GM23338 (cell line): Measurements from ENCODE around the gene NBAS. TPM values are rescaled to one million over a fixed set of nuclear protein-coding genes. Genes with fewer than 3 reads are reported as not detected.
"Not testable (repeated sequence)": the region's sequence is repeated elsewhere in the genome, so short reads cannot be mapped to it uniquely, and the experiment has no call there.

Experiments
- ATAC-seq: fragments of 200-7000 bp; cut with Tn5 transposase; 3 replicates; pipeline ENCODE4 v1.9.1; 2020
- DNase-seq: peaks from one replicate; pipeline ENCODE4 v3.0.0-alpha.2; 2015; ENCODE audit warnings: low spot score
- H2AFZ ChIP-seq: fragments of 200-600 bp; sonication (generic); 2 replicates; pipeline ENCODE4 v1.8.0; 2016; ENCODE audit warnings: antibody characterized with exemption, mild to moderate bottlenecking, moderate library complexity
- H3F3A ChIP-seq: fragments of 200-600 bp; sonication (generic); replicated peaks from 2 replicates; pipeline ENCODE4 v1.8.0; 2017; ENCODE audit warnings: antibody characterized with exemption, mixed run types, low read depth
- H3K27ac ChIP-seq: fragments of 200-600 bp; sonication (generic); 2 replicates; pipeline ENCODE4 v1.6.1; 2016; ENCODE audit warnings: low read depth
- H3K27me3 ChIP-seq: fragments of 200-600 bp; sonication (generic); 2 replicates; pipeline ENCODE4 v1.8.0; 2016; ENCODE audit warnings: mild to moderate bottlenecking, mixed run types, moderate library complexity; ENCODE audit not compliant: insufficient read depth
- H3K36me3 ChIP-seq: fragments of 200-600 bp; sonication (generic); 2 replicates; pipeline ENCODE4 v1.8.0; 2016; ENCODE audit warnings: mild to moderate bottlenecking; ENCODE audit not compliant: insufficient read depth
- H3K4me1 ChIP-seq: fragments of 200-600 bp; sonication (generic); 2 replicates; pipeline ENCODE4 v1.8.0; 2016; ENCODE audit warnings: mild to moderate bottlenecking, moderate library complexity; ENCODE audit not compliant: insufficient read depth
- H3K4me2 ChIP-seq: fragments of 200-600 bp; sonication (generic); 2 replicates; pipeline ENCODE4 v1.7.1; 2017; ENCODE audit warnings: mixed run types
- H3K4me3 ChIP-seq: fragments of 200-600 bp; sonication (generic); 2 replicates; pipeline ENCODE4 v1.6.1; 2016; ENCODE audit warnings: mixed run types
- H3K79me2 ChIP-seq: fragments of 200-600 bp; sonication (generic); replicated peaks from 2 replicates; pipeline ENCODE4 v1.8.0; 2017; ENCODE audit warnings: mild to moderate bottlenecking; ENCODE audit not compliant: insufficient read depth
- H3K9me2 ChIP-seq: fragments of 200-600 bp; sonication (generic); 2 replicates; pipeline ENCODE4 v1.8.0; 2017; ENCODE audit not compliant: insufficient read depth
- H4K20me1 ChIP-seq: fragments of 200-600 bp; sonication (generic); replicated peaks from 2 replicates; pipeline ENCODE4 v1.8.0; 2017; ENCODE audit warnings: mild to moderate bottlenecking; ENCODE audit not compliant: insufficient read depth
- H3K27ac Mint-ChIP-seq: 2 replicates; pipeline ENCODE4 v1.8.0; 2020; ENCODE audit warnings: inconsistent platforms, mild to moderate bottlenecking, moderate library complexity, mixed read lengths
- H3K27me3 Mint-ChIP-seq: 3 replicates; pipeline ENCODE4 v1.8.0; 2022; ENCODE audit warnings: low read depth, mild to moderate bottlenecking, moderate library complexity, mixed read lengths, inconsistent platforms; ENCODE audit not compliant: insufficient read depth, poor library complexity
- H3K36me3 Mint-ChIP-seq: 3 replicates; pipeline ENCODE4 v1.8.0; 2021; ENCODE audit warnings: low read depth, mild to moderate bottlenecking, inconsistent platforms, moderate library complexity, mixed read lengths
- H3K4me1 Mint-ChIP-seq: 3 replicates; pipeline ENCODE4 v1.8.0; 2020; ENCODE audit warnings: mild to moderate bottlenecking, inconsistent platforms, mixed read lengths
- H3K4me3 Mint-ChIP-seq: 3 replicates; pipeline ENCODE4 v1.8.0; 2021; ENCODE audit warnings: moderate library complexity, mild to moderate bottlenecking, inconsistent platforms, mixed read lengths
- H3K9me3 Mint-ChIP-seq: 3 replicates; pipeline ENCODE4 v1.8.0; 2020; ENCODE audit warnings: moderate library complexity, mild to moderate bottlenecking, inconsistent platforms, mixed read lengths
- CREB1 ChIP-seq: fragments of 250-450 bp; sonication (Bioruptor Pico); IDR thresholded peaks from 2 replicates; pipeline ENCODE4 v1.5.0; 2020; ENCODE audit warnings: low read depth, mild to moderate bottlenecking, moderate library complexity
- EZH2phosphoT487 ChIP-seq: fragments of 200-600 bp; sonication (generic); IDR thresholded peaks from one replicate; pipeline ENCODE4 v1.8.1; 2018; ENCODE audit warnings: antibody characterized with exemption; ENCODE audit not compliant: unreplicated experiment
- JUNB ChIP-seq: IDR thresholded peaks from one replicate; pipeline ENCODE4 v1.6.1; 2016; ENCODE audit warnings: antibody characterized with exemption; ENCODE audit not compliant: unreplicated experiment
- STAT1 ChIP-seq: IDR thresholded peaks from one replicate; pipeline ENCODE4 v1.6.1; 2016; ENCODE audit warnings: antibody characterized with exemption; ENCODE audit not compliant: unreplicated experiment
- ZNF114 ChIP-seq: fragments of 250-450 bp; sonication (Bioruptor Pico); IDR thresholded peaks from 2 replicates; pipeline ENCODE4 v1.5.0; 2020; ENCODE audit warnings: mild to moderate bottlenecking, moderate library complexity
- ZNF331 ChIP-seq: fragments of 250-450 bp; sonication (Bioruptor Pico); IDR thresholded peaks from 2 replicates; pipeline ENCODE4 v1.5.0; 2020; ENCODE audit warnings: low read depth, mild to moderate bottlenecking, moderate library complexity
- polyA plus RNA-seq: library from polyadenylated mRNA; unstranded; fragments of >200 nt; fragmentation: Nextera tagmentation; extraction: Ambion mirVana; gene quantifications from 2 replicates; pipeline ENCODE4 v1.2.1, GENCODE V29; 2016
- total RNA-seq: library from RNA; depleted of rRNA; stranded (reverse); fragments of >200 nt; shearing (Covaris generic); gene quantifications from 2 replicates; pipeline ENCODE4 v1.2.3, GENCODE V29; 2014
- TF ChIP-seq, protein P1 (sequence below), 2 experiments: fragments of 200-600 bp in 1 of 2; sonication (generic) in 1 of 2; conservative IDR thresholded peaks; 2 replicates each; pipeline versions ENCODE4 v1.5.1 to v1.6.1; 2016 to 2017; ENCODE audit warnings: antibody characterized with exemption in 2 of 2, low read depth in 2 of 2, mild to moderate bottlenecking in 2 of 2, moderate library complexity in 1 of 2
- TF ChIP-seq, protein P2 (sequence below): IDR thresholded peaks from one replicate; pipeline ENCODE4 v1.6.1; 2018; ENCODE audit warnings: antibody characterized with exemption; ENCODE audit not compliant: unreplicated experiment

The NBAS gene
- total and polyA plus RNA-seq, 2 experiments from 2014 or later, result 24.8 to 38.9 TPM

DNA sequence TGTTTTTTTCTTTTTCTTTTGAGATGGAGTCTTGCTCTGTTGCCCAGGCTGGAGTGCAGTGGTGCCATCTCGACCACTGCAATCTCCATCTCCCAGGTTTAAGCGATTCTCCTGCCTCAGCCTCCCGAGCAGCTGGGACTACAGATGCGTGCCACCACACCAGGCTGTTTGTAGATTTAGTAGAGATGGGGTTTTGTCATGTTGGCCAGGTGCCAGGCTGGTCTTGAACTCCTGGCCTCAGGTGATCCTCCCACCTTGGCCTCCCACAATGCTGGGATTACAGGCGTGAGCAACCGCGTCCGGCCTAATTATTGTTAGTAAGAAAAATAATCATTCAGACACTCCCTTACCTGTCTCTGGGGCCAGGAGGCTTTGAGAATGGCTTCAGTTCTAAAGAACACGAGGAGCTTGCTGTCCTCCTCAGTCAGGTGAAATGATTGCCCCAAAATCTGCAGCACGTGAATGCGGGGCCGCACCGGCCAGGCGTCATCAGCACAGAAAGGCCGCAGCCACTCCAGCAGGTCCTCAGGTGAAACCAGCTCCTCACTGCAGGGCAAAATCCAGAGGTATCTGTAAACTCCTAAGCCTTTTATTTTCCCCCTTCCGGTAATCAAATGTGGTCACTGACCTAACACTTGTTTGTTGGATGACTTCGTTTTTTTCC is 342.6 kb downstream of the NBAS start:
- Histone ChIP-seq H2AFZ (no peak overlapping the region), H3K27me3 (no peaks in the 10 kb centered on the region), H3K4me2 (no peak overlapping the region), H3K4me1 (no peaks in the 10 kb centered on the region), H4K20me1 (no peaks in the 10 kb centered on the region), H3K79me2 (no peaks in the 10 kb centered on the region), H3K9me2 (no peaks in the 10 kb centered on the region), H3F3A (no peaks in the 10 kb centered on the region), H3K27ac (no peak overlapping the region), H3K36me3 (no peaks in the 10 kb centered on the region), H3K4me3 (no peak overlapping the region)
- peaks cover 2% of the 10 kb centered on the region; the same call in 1 of the 3 replicates for H3K9me3 Mint-ChIP-seq
- H3K27me3 Mint-ChIP-seq, result no peaks in the 10 kb centered on the region
- TF ChIP-seq ZNF331, result no peak
- no peak for TF ChIP-seq ZNF114 (CRISPR knock-in tag)
- no peak for TF ChIP-seq STAT1
- TF ChIP-seq EZH2phosphoT487, result no peak
- H3K4me1 Mint-ChIP-seq, result no peaks in the 10 kb centered on the region
- DNase-seq, result no peak
- no peak overlapping the region for H3K4me3 Mint-ChIP-seq
- ATAC-seq, result no peak
- H3K36me3 Mint-ChIP-seq, result peaks cover 9% of the 10 kb centered on the region; the same call in 2 of the 3 replicates
- no peak overlapping the region for H3K27ac Mint-ChIP-seq

DNA sequence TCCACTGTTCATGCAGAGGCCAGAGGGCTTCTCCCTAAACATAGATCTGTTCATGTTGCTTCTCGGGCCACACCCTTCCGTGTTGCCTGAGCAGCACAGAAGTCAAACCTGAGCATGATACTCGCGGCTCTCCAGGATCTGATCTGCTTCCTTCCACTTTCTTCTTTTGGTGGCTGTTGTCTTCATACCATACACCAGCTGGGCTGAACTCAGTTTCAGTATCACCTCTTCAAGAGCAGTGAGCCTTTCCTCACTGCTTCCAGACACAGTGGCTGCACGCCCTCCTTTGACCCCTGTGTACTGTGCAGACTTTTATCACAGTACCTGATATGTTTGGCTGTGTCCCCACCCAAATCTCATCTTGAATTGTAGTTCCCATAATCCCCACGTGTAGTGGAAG is 348.9 kb downstream of the NBAS start:
- Mint-ChIP-seq H3K36me3 (peaks cover 22% of the 10 kb centered on the region), H3K27ac (no peak overlapping the region)

DNA sequence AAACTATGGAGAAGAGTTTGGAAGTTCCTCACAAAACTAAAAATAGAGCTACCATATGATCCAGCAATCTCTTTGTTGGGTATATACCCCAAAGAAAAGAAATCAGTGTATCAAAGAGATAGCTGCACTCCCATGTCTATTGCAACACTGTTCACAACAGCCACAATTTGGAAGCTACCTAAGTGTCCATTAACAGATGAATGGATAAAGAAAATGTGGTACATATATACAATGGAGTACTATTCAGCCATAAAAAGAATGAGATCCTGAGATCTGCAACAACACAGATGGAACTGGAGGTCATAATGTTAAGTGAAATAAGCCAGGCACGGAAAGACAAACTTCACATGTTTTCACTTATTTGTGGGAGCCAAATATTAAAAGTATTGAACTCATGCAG is 350.6 kb downstream of the NBAS start:
- H3K27ac ChIP-seq, H3K9me2 ChIP-seq, ATAC-seq, H3K27ac Mint-ChIP-seq, H3F3A ChIP-seq, H3K9me3 Mint-ChIP-seq, H3K27me3 ChIP-seq, H2AFZ ChIP-seq, DNase-seq, H4K20me1 ChIP-seq, H3K4me1 ChIP-seq, H3K4me3 Mint-ChIP-seq, H3K27me3 Mint-ChIP-seq, H3K36me3 ChIP-seq, H3K4me1 Mint-ChIP-seq, H3K4me2 ChIP-seq, H3K79me2 ChIP-seq, H3K4me3 ChIP-seq: not testable (repeated sequence)
- H3K36me3 Mint-ChIP-seq, result peaks cover 28% of the 10 kb centered on the region

More for the DNA sequence above, 348.9 kb downstream of the NBAS start:
- Histone ChIP-seq H3F3A (no peaks in the 10 kb centered on the region), H3K9me2 (peaks cover 3% of the 10 kb centered on the region), H3K4me3 (no peak overlapping the region), H3K27me3 (no peaks in the 10 kb centered on the region), H3K79me2 (no peaks in the 10 kb centered on the region), H3K4me1 (no peaks in the 10 kb centered on the region), H3K27ac (no peak overlapping the region), H3K4me2 (no peak overlapping the region), H3K36me3 (no peaks in the 10 kb centered on the region), H2AFZ (no peak overlapping the region), H4K20me1 (no peaks in the 10 kb centered on the region)
- ATAC-seq (no peak), DNase-seq (no peak)
- TF ChIP-seq ZNF331 (no peak), STAT1 (no peak)
- no peak overlapping the region for H3K4me3 Mint-ChIP-seq
- H3K4me1 Mint-ChIP-seq, result no peaks in the 10 kb centered on the region
- H3K9me3 Mint-ChIP-seq, result no peaks in the 10 kb centered on the region
- no peaks in the 10 kb centered on the region for H3K27me3 Mint-ChIP-seq

DNA sequence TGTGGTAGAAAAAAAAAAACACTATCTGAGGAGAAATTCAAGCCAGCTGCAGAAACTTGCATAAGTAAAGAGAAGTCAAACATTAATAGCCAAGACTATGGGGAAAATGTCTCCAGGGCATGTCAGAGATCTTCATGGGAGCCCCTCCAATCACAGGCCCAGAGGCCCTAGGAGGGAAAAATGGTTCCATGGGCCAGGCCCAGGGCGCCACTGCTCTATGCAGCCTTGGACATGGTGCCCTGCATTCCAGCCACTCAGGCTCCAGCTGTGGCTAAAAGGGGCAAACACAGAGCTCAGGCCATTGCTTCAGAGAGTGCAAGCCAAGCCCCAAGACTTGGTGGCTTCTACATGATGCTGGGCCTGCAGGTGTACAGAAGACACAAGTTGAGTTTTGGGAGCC is 354.7 kb downstream of the NBAS start:
- ATAC-seq (no peak), DNase-seq (no peak)
- Mint-ChIP-seq H3K4me1 (no peaks in the 10 kb centered on the region; the same call in 2 of the 3 replicates), H3K27me3 (no peaks in the 10 kb centered on the region), H3K4me3 (no peak overlapping the region), H3K9me3 (no peaks in the 10 kb centered on the region; the same call in 1 of the 3 replicates), H3K27ac (no peak overlapping the region), H3K36me3 (peaks cover 23% of the 10 kb centered on the region)
- Histone ChIP-seq H3K27me3 (no peaks in the 10 kb centered on the region), H3K27ac (no peak overlapping the region), H3K4me1 (peaks cover 7% of the 10 kb centered on the region), H3K9me2 (peaks cover 4% of the 10 kb centered on the region), H3K36me3 (no peaks in the 10 kb centered on the region), H4K20me1 (no peaks in the 10 kb centered on the region), H3K4me2 (no peak overlapping the region), H2AFZ (no peak overlapping the region), H3K79me2 (no peaks in the 10 kb centered on the region), H3F3A (no peaks in the 10 kb centered on the region), H3K4me3 (no peak overlapping the region)
- TF ChIP-seq EZH2phosphoT487 (no peak), STAT1 (no peak), JUNB (no peak), CREB1 (CRISPR knock-in tag) (no peak)
- TF ChIP-seq, protein P1, sequence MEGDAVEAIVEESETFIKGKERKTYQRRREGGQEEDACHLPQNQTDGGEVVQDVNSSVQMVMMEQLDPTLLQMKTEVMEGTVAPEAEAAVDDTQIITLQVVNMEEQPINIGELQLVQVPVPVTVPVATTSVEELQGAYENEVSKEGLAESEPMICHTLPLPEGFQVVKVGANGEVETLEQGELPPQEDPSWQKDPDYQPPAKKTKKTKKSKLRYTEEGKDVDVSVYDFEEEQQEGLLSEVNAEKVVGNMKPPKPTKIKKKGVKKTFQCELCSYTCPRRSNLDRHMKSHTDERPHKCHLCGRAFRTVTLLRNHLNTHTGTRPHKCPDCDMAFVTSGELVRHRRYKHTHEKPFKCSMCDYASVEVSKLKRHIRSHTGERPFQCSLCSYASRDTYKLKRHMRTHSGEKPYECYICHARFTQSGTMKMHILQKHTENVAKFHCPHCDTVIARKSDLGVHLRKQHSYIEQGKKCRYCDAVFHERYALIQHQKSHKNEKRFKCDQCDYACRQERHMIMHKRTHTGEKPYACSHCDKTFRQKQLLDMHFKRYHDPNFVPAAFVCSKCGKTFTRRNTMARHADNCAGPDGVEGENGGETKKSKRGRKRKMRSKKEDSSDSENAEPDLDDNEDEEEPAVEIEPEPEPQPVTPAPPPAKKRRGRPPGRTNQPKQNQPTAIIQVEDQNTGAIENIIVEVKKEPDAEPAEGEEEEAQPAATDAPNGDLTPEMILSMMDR (conservative IDR thresholded peaks at IDR 0.05; ENCODE audit: low read depth in 2 of 2), result no peak
- TF ChIP-seq, protein P2, sequence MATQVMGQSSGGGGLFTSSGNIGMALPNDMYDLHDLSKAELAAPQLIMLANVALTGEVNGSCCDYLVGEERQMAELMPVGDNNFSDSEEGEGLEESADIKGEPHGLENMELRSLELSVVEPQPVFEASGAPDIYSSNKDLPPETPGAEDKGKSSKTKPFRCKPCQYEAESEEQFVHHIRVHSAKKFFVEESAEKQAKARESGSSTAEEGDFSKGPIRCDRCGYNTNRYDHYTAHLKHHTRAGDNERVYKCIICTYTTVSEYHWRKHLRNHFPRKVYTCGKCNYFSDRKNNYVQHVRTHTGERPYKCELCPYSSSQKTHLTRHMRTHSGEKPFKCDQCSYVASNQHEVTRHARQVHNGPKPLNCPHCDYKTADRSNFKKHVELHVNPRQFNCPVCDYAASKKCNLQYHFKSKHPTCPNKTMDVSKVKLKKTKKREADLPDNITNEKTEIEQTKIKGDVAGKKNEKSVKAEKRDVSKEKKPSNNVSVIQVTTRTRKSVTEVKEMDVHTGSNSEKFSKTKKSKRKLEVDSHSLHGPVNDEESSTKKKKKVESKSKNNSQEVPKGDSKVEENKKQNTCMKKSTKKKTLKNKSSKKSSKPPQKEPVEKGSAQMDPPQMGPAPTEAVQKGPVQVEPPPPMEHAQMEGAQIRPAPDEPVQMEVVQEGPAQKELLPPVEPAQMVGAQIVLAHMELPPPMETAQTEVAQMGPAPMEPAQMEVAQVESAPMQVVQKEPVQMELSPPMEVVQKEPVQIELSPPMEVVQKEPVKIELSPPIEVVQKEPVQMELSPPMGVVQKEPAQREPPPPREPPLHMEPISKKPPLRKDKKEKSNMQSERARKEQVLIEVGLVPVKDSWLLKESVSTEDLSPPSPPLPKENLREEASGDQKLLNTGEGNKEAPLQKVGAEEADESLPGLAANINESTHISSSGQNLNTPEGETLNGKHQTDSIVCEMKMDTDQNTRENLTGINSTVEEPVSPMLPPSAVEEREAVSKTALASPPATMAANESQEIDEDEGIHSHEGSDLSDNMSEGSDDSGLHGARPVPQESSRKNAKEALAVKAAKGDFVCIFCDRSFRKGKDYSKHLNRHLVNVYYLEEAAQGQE, result no peak
